Left lung (tissue), 10 donors: ENCODE data around the gene SRL. TPM values are rescaled to one million over a fixed set of nuclear protein-coding genes. Genes with fewer than 3 reads are reported as not detected.

Source experiments
- ATAC-seq: fragments of 200-7000 bp; cut with Tn5 transposase; one replicate; pipeline ENCODE4 v1.9.1; 2020; ENCODE audit warnings: moderate library complexity
- DNase-seq, 4 donors: peaks; one replicate each; pipeline ENCODE4 v3.0.0-alpha.2; 2013 to 2020
- H3K27ac ChIP-seq, 2 donors: fragments of 200-600 bp; sonication (generic) in 1 of 2; one replicate each; pipeline versions ENCODE4 v1.5.0 to v1.8.0; 2020 to 2021
- H3K27me3 ChIP-seq, 2 donors: fragments of 200-600 bp; sonication (generic) in 1 of 2; one replicate each; pipeline versions ENCODE4 v1.5.0 to v1.8.0; 2020 to 2021
- H3K36me3 ChIP-seq, 2 donors: fragments of 200-600 bp; sonication (generic) in 1 of 2; one replicate each; pipeline versions ENCODE4 v1.5.0 to v1.8.0; 2020 to 2021
- H3K4me1 ChIP-seq, 2 donors: fragments of 200-600 bp; one replicate each; pipeline ENCODE4 v1.8.0; 2021
- H3K4me3 ChIP-seq, 2 donors: fragments of 200-600 bp; sonication (generic) in 1 of 2; one replicate each; pipeline versions ENCODE4 v1.5.0 to v1.8.0; 2020 to 2021; ENCODE audit warnings: mild to moderate bottlenecking in 1 of 2
- H3K9me3 ChIP-seq, 2 donors: fragments of 200-600 bp; sonication (generic) in 1 of 2; one replicate each; pipeline versions ENCODE4 v1.5.0 to v1.8.0; 2020 to 2021
- CTCF ChIP-seq, 2 donors: fragments of 200-600 bp; sonication (generic) in 1 of 2; IDR thresholded peaks; one replicate each; pipeline versions ENCODE4 v1.5.0 to v1.8.0; 2021; ENCODE audit warnings: antibody characterized with exemption in 2 of 2
- intact Hi-C, 2 donors: fragments of 100-400 bp; cut with DNase I; formaldehyde crosslinking; loops; one replicate each; pipeline versions ENCODE4 v1.11.2 to v1.14.2; 2022
- polyA plus RNA-seq, 6 donors: library from polyadenylated mRNA; unstranded; fragments of 120-200 nt; gene quantifications; one replicate each; pipeline ENCODE4 v1.2.1, GENCODE V29; 2013; ENCODE audit not compliant: insufficient read length in 6 of 6
- total RNA-seq, 2 donors: library from RNA; stranded (reverse); fragmentation: NEBNext Ultra II Directional; extraction: Animal tissue kit (Norgen Biotek cat#: 25700); gene quantifications; one replicate each; pipeline ENCODE4 v1.2.1, GENCODE V29; 2021
- donor health status: DM: no; HTN: yes; CAD: no.
- donor health status: DM: no; HTN: no; CAD: no.

Gene SRL
- total and polyA plus RNA-seq, 8 donors: 0.82 to 6.5 (median 5.7) TPM

GRCh38 chr16:4239020-4239419, 2.9 kb downstream of the SRL start:
- intact Hi-C loops: no loop called here

GRCh38 chr16:4233431-4233830, 8.4 kb downstream of the SRL start:
- DNase-seq (no peak), ATAC-seq (no peak)
- Histone ChIP-seq H3K4me3 (no peak overlapping the region), H3K9me3 (no peaks in the 10 kb centered on the region), H3K27ac (no peak overlapping the region), H3K4me1 (no peaks in the 10 kb centered on the region), H3K36me3 (no peaks in the 10 kb centered on the region), H3K27me3 (no peaks in the 10 kb centered on the region)
- TF ChIP-seq CTCF (IDR thresholded peaks at IDR 0.05): no peak
- intact Hi-C loops: no loop called here

More at GRCh38 chr16:4239020-4239419, 2.9 kb downstream of the SRL start:
- Histone ChIP-seq H3K4me1 (peaks cover 0 to 11% of the 10 kb centered on the region in 2 donors), H3K4me3 (peak overlapping the region in 1 of 2 donors; percentile 13), H3K27ac (no peak overlapping the region), H3K36me3 (no peaks in the 10 kb centered on the region), H3K9me3 (no peaks in the 10 kb centered on the region), H3K27me3 (no peaks in the 10 kb centered on the region)
- peak; percentile 20 for ATAC-seq
- TF ChIP-seq CTCF (IDR thresholded peaks at IDR 0.05): no peak
- DNase-seq: no peak

GRCh38 chr16:4232541-4233386, 9.1 kb downstream of the SRL start:
- Histone ChIP-seq H3K27ac (no peak overlapping the region), H3K27me3 (no peaks in the 10 kb centered on the region), H3K4me1 (no peaks in the 10 kb centered on the region), H3K4me3 (no peak overlapping the region), H3K9me3 (no peaks in the 10 kb centered on the region), H3K36me3 (no peaks in the 10 kb centered on the region)
- intact Hi-C loops: no loop called here
- ATAC-seq (peak; percentile 86), DNase-seq (no peak)
- no peak for TF ChIP-seq CTCF (IDR thresholded peaks at IDR 0.05)

- ATAC-seq (peak; percentile 17), DNase-seq (no peak)
- Histone ChIP-seq H3K27me3 (no peaks in the 10 kb centered on the region), H3K4me3 (no peak overlapping the region), H3K27ac (no peak overlapping the region), H3K36me3 (no peaks in the 10 kb centered on the region), H3K9me3 (no peaks in the 10 kb centered on the region), H3K4me1 (no peaks in the 10 kb centered on the region)
- intact Hi-C loops: no loop called here
- TF ChIP-seq CTCF (IDR thresholded peaks at IDR 0.05): no peak
Measured at GRCh38 chr16:4231886-4232285, 10.0 kb downstream of the SRL start.

GRCh38 chr16:4231367-4231766, 10.5 kb downstream of the SRL start:
- Histone ChIP-seq H3K4me3 (no peak overlapping the region), H3K9me3 (no peaks in the 10 kb centered on the region), H3K27me3 (no peaks in the 10 kb centered on the region), H3K27ac (no peak overlapping the region), H3K4me1 (no peaks in the 10 kb centered on the region), H3K36me3 (no peaks in the 10 kb centered on the region)
- no peak for TF ChIP-seq CTCF (IDR thresholded peaks at IDR 0.05)
- intact Hi-C loops: no loop called here
- no peak for ATAC-seq
- no peak for DNase-seq
